Activated naive CD4-positive, alpha-beta T cell treated with anti-CD3 and anti-CD28 coated beads for 36 hours (primary cell): ENCODE measurements around the gene RNF215. TPM values are rescaled to one million over a fixed set of nuclear protein-coding genes. Genes with fewer than 3 reads are reported as not detected.

Experiments used
- CTCF ChIA-PET: fragments of 350-600 bp; sonication (Branson Sonifier 250); formaldehyde crosslinking; loops from one replicate; lab custom pipeline; 2021; ENCODE audit warnings: antibody characterized with exemption; lab: Charles Lee
- DNase-seq: peaks from one replicate; pipeline ENCODE4 v3.0.0-alpha.2; 2020
- H3K27ac Mint-ChIP-seq: one replicate; pipeline ENCODE4 v1.8.0; 2021; ENCODE audit warnings: mild to moderate bottlenecking, mixed read lengths
- H3K27me3 Mint-ChIP-seq: one replicate; pipeline ENCODE4 v1.8.0; 2021; ENCODE audit warnings: low read depth, mixed read lengths
- H3K36me3 Mint-ChIP-seq: one replicate; pipeline ENCODE4 v1.8.0; 2021; ENCODE audit warnings: low read depth, mixed read lengths
- H3K4me1 Mint-ChIP-seq: one replicate; pipeline ENCODE4 v1.8.0; 2021; ENCODE audit warnings: low read depth, mixed read lengths
- H3K4me3 Mint-ChIP-seq: one replicate; pipeline ENCODE4 v1.8.0; 2021; ENCODE audit warnings: mild to moderate bottlenecking, moderate library complexity, mixed read lengths
- H3K9me3 Mint-ChIP-seq: one replicate; pipeline ENCODE4 v1.8.0; 2021; ENCODE audit warnings: mixed read lengths
- intact Hi-C: fragments of 100-400 bp; cut with micrococcal nuclease; formaldehyde crosslinking; loops from one replicate; pipeline ENCODE4 v1.15.1; 2023
- total RNA-seq, 2 experiments: library from RNA; stranded (reverse); gene quantifications; one replicate each; pipeline ENCODE4 v1.2.3, GENCODE V29; 2021

Gene RNF215
- total RNA-seq = 1 to 10 TPM; 2.8 to 3.9 TPM

DNA sequence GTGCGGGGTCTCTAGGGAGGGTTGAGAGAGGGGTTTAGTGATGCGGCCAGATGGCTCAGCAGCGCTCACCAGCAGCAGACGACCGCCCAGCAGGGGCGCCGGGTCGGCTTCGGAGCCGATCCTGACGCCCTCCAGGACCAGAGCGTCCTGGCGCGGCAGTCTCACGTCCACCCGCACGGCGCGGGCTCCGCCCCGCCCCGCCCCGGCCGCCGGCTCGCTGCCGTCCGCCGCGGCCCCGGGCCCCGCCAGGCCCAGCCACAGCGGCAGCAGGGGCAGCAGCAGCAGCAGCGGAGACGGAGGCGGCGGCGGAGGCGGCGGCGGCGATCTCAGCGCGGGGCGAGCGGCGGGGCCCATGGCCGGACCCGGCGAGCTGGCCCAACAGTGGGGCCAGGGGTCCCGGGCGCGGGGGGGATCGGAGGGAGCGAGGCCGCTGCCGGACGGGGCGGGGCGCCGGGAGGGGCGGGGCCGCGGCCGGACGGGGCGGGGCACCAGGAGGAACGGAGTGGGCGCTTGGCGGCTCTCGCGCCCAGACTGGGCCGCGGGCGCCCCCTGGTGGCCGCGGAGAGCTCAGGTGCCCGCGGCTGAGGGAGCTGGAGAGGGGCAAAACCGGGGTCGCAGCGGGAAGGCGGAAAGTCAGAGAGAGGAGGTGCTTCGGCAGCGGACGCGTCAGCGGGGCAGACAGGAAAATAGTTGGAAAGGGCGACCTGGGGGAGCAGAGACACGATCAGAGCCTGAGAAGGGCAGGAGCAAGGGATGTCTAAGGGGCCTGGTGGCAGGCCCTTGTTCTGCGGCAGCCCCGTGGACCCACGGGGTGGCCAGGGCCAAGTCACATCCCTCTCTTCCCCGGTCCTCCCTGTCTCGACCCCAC lies at the start of gene RNF215:
Gene RNF215 (minus strand): TSS at position 452 of the 868 bp plus-strand sequence. CDS start 98 bp downstream, at position 354.
- Mint-ChIP-seq H3K27me3 (no peaks in the 10 kb centered on the region), H3K27ac (no peak within 1 kb of the TSS), H3K36me3 (no peaks in the 10 kb centered on the region), H3K4me1 (peaks cover 13% of the 10 kb centered on the region), H3K4me3 (peak within 1 kb of the TSS; percentile 74), H3K9me3 (no peaks in the 10 kb centered on the region)
- CTCF ChIA-PET = interaction anchor here (0.8 to 14.3 kb wide), 13 partner anchors 9 to 299 kb away, joined by 3 to 287 read pairs (median 4); partner anchors contain the start of genes CASTOR1, CCDC157, SEC14L2 and SF3A1
- intact Hi-C loops = loop anchor here (1.0 to 2.0 kb wide), 4 partner anchors 30 to 278 kb away; partner anchors contain the start of genes CCDC157 and SF3A1
- peak; percentile 68 for DNase-seq

DNA sequence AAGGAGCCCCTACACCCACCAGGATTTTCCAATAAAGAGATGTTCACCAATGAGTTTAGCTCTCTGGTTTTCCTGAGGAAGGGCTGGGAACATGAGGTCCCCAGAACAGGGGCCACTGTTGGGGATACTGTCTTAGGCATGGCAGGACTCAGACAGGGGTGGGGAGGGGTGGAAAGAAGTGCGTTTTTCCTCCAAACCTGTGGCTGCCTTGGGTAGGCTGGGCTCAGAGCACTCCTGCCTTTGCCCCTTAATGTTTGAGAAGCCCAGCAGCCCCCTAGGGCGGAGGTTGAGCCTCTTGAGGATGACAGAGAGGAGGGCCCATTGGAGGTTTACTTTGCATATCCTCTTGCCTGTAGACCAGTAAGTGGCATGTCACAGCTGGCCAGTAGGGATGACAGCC lies 49.0 kb upstream of the RNF215 start:
- H3K4me3 Mint-ChIP-seq = peak overlapping the region; percentile 84
- CTCF ChIA-PET = interaction anchor here (1.2 to 3.3 kb wide), 4 partner anchors 8 to 148 kb away, joined by 3 to 11 read pairs (median 8); no protein-coding TSS in a partner anchor
- H3K9me3 Mint-ChIP-seq = peaks cover 8% of the 10 kb centered on the region
- peaks cover 22% of the 10 kb centered on the region for H3K4me1 Mint-ChIP-seq
- H3K27me3 Mint-ChIP-seq = peaks cover 12% of the 10 kb centered on the region
- peaks cover 7% of the 10 kb centered on the region for H3K36me3 Mint-ChIP-seq
- peak overlapping the region; percentile 95 for H3K27ac Mint-ChIP-seq
- DNase-seq = no peak
- intact Hi-C loops = loop anchor here (5.0 kb wide), 1 partner anchor 156 kb away; the partner anchor contains the start of gene PES1

GRCh38 chr22:30435674-30436126 lies 48.5 kb upstream of the RNF215 start:
- CTCF ChIA-PET = interaction anchor here (1.2 to 3.3 kb wide), 5 partner anchors 9 to 148 kb away, joined by 3 to 11 read pairs (median 7); no protein-coding TSS in a partner anchor
- Mint-ChIP-seq H3K36me3 (peaks cover 7% of the 10 kb centered on the region), H3K4me3 (peak overlapping the region; percentile 84), H3K9me3 (peaks cover 8% of the 10 kb centered on the region), H3K27ac (peak overlapping the region; percentile 95), H3K4me1 (peaks cover 22% of the 10 kb centered on the region), H3K27me3 (peaks cover 12% of the 10 kb centered on the region)
- peak; percentile 90 for DNase-seq
- intact Hi-C loops = loop anchor here (1.0 to 5.0 kb wide), 2 partner anchors 11 to 157 kb away; partner anchors contain the start of gene PES1

DNA sequence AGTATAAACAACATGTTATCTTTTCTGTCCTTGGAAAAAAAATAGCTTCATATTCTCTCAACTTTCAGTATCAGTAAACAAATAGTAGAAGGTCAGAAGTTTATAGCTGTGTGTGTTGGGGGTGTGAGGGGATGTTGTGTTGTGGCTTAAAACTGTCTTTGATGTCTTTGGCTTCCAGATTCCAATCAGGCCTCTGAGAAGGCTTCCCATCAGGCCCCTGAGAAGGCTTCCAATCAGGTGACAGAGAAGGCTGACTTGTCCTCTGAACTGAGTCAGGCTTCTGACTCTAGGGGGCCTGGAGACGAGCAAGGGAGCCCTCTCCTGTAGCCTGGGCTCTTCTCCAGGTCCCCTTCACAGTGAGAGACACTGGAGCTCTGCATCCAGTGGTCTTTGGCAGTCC lies 47.6 kb upstream of the RNF215 start:
- peak overlapping the region; percentile 84 for H3K4me3 Mint-ChIP-seq
- intact Hi-C loops = loop anchor here (1.0 to 5.0 kb wide), 2 partner anchors 11 to 157 kb away; partner anchors contain the start of gene PES1
- CTCF ChIA-PET = interaction anchor here (0.5 to 3.3 kb wide), 5 partner anchors 8 to 147 kb away, joined by 3 to 16 read pairs (median 5); no protein-coding TSS in a partner anchor
- H3K36me3 Mint-ChIP-seq = peaks cover 7% of the 10 kb centered on the region
- peaks cover 8% of the 10 kb centered on the region for H3K9me3 Mint-ChIP-seq
- peak overlapping the region; percentile 95 for H3K27ac Mint-ChIP-seq
- no peak for DNase-seq
- peaks cover 6% of the 10 kb centered on the region for H3K27me3 Mint-ChIP-seq
- H3K4me1 Mint-ChIP-seq = peaks cover 22% of the 10 kb centered on the region

GRCh38 chr22:30433773-30434172 lies 46.6 kb upstream of the RNF215 start:
- H3K4me3 Mint-ChIP-seq = no peak overlapping the region
- no peak for DNase-seq
- intact Hi-C loops = no loop called here
- H3K4me1 Mint-ChIP-seq = peaks cover 22% of the 10 kb centered on the region
- H3K9me3 Mint-ChIP-seq = peaks cover 8% of the 10 kb centered on the region
- peak overlapping the region; percentile 95 for H3K27ac Mint-ChIP-seq
- peaks cover 7% of the 10 kb centered on the region for H3K36me3 Mint-ChIP-seq
- CTCF ChIA-PET = interaction anchor here (1.2 to 2.7 kb wide), 3 partner anchors 10 to 12 kb away, joined by 4 to 16 read pairs (median 4); no protein-coding TSS in a partner anchor
- peaks cover 6% of the 10 kb centered on the region for H3K27me3 Mint-ChIP-seq

DNA sequence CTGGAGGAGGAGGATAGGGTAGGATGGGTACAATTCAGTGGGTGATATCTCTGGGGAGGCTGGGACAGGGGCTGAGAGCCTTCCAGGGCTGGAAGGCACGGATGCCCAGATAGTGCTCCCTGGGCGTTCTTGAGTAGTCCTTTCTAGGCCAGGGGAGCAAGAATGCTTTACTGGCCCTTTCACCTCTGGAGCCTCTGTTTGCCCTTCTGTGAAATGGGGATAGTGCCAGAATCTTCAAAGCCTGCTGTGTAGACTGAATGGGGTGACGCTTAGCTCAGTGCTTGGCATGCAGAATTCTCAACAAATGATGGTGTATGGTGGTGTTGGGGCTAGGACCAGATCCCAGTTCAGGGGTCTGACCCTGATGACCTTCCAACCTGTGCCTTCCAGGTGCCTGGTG lies 46.0 kb upstream of the RNF215 start:
- CTCF ChIA-PET = interaction anchor here (1.6 to 2.7 kb wide), 2 partner anchors 9 to 13 kb away, joined by 4 to 16 read pairs; no protein-coding TSS in a partner anchor
- peaks cover 22% of the 10 kb centered on the region for H3K4me1 Mint-ChIP-seq
- no peak overlapping the region for H3K4me3 Mint-ChIP-seq
- H3K27me3 Mint-ChIP-seq = peaks cover 1% of the 10 kb centered on the region
- peaks cover 8% of the 10 kb centered on the region for H3K9me3 Mint-ChIP-seq
- peaks cover 7% of the 10 kb centered on the region for H3K36me3 Mint-ChIP-seq
- H3K27ac Mint-ChIP-seq = no peak overlapping the region
- DNase-seq = no peak
- intact Hi-C loops = no loop called here

DNA sequence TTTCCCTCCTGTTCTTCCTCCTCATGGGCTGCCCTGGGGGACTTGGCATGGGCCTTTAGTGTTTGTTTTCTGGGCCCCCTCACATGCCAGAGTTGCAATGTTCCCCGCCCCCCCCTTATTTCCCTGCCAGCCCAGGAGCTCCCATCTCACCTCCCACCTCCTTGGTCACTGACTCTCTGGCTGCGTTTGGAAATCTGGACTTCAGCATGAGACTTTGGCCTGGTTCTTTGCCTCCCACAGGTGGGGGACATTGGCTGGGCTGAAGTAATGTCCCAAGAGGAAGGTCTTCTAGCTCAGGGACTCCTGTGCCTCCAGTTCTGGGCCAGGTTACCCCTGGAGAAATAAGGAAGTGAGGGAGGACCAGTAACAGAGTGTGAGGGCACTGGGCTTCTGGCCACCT lies 45.3 kb upstream of the RNF215 start:
- peaks cover 22% of the 10 kb centered on the region for H3K4me1 Mint-ChIP-seq
- H3K27me3 Mint-ChIP-seq = no peaks in the 10 kb centered on the region
- H3K36me3 Mint-ChIP-seq = peaks cover 7% of the 10 kb centered on the region
- no peak overlapping the region for H3K27ac Mint-ChIP-seq
- CTCF ChIA-PET = interaction anchor here (1.6 kb wide), 1 partner anchor 14 kb away, joined by 4 read pairs; no protein-coding TSS in a partner anchor
- intact Hi-C loops = no loop called here
- no peak overlapping the region for H3K4me3 Mint-ChIP-seq
- DNase-seq = no peak
- peaks cover 8% of the 10 kb centered on the region for H3K9me3 Mint-ChIP-seq

DNA sequence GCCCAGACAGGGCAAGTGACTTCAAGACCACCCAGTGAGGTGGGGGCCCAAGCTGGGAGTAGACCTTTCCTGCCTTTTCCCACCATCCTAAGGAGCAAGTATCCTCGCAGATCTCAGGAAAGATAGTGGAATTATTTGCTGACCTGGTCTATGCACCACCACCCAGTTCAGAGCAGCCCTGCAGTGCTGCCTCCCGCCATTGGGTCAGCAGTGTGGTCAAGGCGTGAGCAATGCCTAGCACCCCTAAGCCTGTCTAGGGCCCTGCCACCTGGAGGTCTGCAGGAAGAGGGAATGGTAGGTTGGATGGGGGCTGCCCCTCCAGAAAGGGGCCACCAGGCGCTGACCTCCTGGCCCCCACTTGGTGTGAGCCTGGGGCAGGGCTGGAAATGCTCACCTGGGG lies 44.9 kb upstream of the RNF215 start:
- CTCF ChIA-PET = interaction anchor here (1.3 kb wide), 1 partner anchor 40 kb away, joined by 3 read pairs; no protein-coding TSS in a partner anchor
- no peak for DNase-seq
- Mint-ChIP-seq H3K36me3 (peaks cover 7% of the 10 kb centered on the region), H3K4me3 (no peak overlapping the region), H3K4me1 (peaks cover 26% of the 10 kb centered on the region), H3K27me3 (no peaks in the 10 kb centered on the region), H3K27ac (no peak overlapping the region), H3K9me3 (peaks cover 8% of the 10 kb centered on the region)
- intact Hi-C loops = no loop called here

DNA sequence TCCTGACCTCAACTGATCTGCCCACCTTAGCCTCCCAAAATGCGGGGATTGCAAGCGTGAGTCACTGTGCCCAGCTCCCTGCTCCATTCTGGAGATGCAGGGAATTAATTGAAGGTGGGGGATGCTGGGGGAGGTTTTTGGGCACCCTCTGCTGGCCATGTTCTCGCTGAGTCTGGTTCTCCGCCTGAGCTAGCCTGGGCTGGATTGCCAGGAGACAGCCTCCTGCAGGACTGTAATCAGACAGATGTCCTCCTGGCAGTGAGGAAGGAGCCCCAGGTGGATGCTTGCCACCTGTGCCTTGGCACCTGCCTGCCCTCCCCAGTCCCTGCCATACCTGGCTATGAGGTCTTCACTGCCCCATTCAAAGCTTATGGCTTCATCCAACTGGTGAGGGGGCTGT lies 43.7 kb upstream of the RNF215 start:
- peaks cover 10% of the 10 kb centered on the region for H3K36me3 Mint-ChIP-seq
- peaks cover 30% of the 10 kb centered on the region for H3K4me1 Mint-ChIP-seq
- H3K27me3 Mint-ChIP-seq = no peaks in the 10 kb centered on the region
- no peak overlapping the region for H3K4me3 Mint-ChIP-seq
- no peak overlapping the region for H3K27ac Mint-ChIP-seq
- CTCF ChIA-PET = interaction anchor here (1.1 to 1.3 kb wide), 5 partner anchors 35 to 142 kb away, joined by 3 to 4 read pairs (median 3); partner anchors contain the start of genes CASTOR1 and SEC14L2
- intact Hi-C loops = no loop called here
- DNase-seq = no peak
- H3K9me3 Mint-ChIP-seq = peaks cover 8% of the 10 kb centered on the region

GRCh38 chr22:30429887-30430286 lies 42.7 kb upstream of the RNF215 start:
- DNase-seq = no peak
- no peak overlapping the region for H3K27ac Mint-ChIP-seq
- CTCF ChIA-PET = interaction anchor here (1.2 to 1.9 kb wide), 3 partner anchors 19 to 141 kb away, joined by 3 to 4 read pairs (median 3); partner anchors contain the start of genes CASTOR1 and SEC14L2
- intact Hi-C loops = no loop called here
- no peak overlapping the region for H3K4me3 Mint-ChIP-seq
- no peaks in the 10 kb centered on the region for H3K9me3 Mint-ChIP-seq
- H3K27me3 Mint-ChIP-seq = no peaks in the 10 kb centered on the region
- peaks cover 2% of the 10 kb centered on the region for H3K36me3 Mint-ChIP-seq
- H3K4me1 Mint-ChIP-seq = peaks cover 24% of the 10 kb centered on the region

DNA sequence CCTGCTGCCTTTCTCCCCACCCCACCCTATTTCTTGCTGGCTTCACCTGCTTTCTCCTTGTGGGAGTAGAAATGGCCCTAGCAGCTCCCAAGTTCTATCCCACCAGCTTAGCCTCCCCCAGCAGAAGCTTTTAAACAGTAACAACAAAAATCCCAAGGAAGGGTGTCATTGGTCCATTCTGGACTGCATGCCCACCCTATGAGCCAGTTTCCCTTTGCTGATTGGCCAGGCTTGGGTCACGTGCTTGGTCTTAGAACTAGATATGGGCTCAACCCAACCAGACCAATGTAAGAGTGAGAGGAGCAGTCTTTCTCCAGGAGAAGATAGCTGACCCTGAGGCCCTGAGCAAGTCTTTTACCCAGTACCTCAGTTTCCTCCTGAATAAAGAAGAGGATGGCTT lies 40.7 kb upstream of the RNF215 start:
- H3K27ac Mint-ChIP-seq = no peak overlapping the region
- intact Hi-C loops = no loop called here
- H3K4me1 Mint-ChIP-seq = peaks cover 19% of the 10 kb centered on the region
- no peak overlapping the region for H3K4me3 Mint-ChIP-seq
- no peaks in the 10 kb centered on the region for H3K27me3 Mint-ChIP-seq
- no peak for DNase-seq
- H3K36me3 Mint-ChIP-seq = peaks cover 4% of the 10 kb centered on the region
- no peaks in the 10 kb centered on the region for H3K9me3 Mint-ChIP-seq
- CTCF ChIA-PET = interaction anchor here (0.6 to 5.2 kb wide), 5 partner anchors 14 to 57 kb away, joined by 3 to 66 read pairs (median 3); no protein-coding TSS in a partner anchor
